GM12874 (cell line): Measurements from ENCODE around the gene ZPLD1.

Experiments
- CTCF ChIP-seq: IDR thresholded peaks from 2 replicates; pipeline ENCODE4 v1.5.1; 2011; ENCODE audit warnings: low read depth, mild to moderate bottlenecking, control low read depth, low read length, moderate library complexity; ENCODE audit not compliant: insufficient read depth

ZPLD1 gene

GRCh38 chr3:102434715-102435114, at the start of gene ZPLD1:
ZPLD1 (plus strand) TSS chr3:102435015; CDS start chr3:102438488, 3,473 bp downstream.
- no peak for TF ChIP-seq CTCF

GRCh38 chr3:102390171-102390864, 44.5 kb upstream of the ZPLD1 start:
- TF ChIP-seq CTCF = no peak

GRCh38 chr3:102390916-102391315, 43.9 kb upstream of the ZPLD1 start:
- TF ChIP-seq CTCF = no peak

- TF ChIP-seq CTCF = no peak
Observed at GRCh38 chr3:102391491-102391890, 43.3 kb upstream of the ZPLD1 start.

GRCh38 chr3:102394517-102394916, 40.3 kb upstream of the ZPLD1 start:
- no peak for TF ChIP-seq CTCF

GRCh38 chr3:102398176-102398575, 36.6 kb upstream of the ZPLD1 start:
- TF ChIP-seq CTCF = no peak

- TF ChIP-seq CTCF = no peak
Observed at GRCh38 chr3:102398666-102399065, 36.1 kb upstream of the ZPLD1 start.
